Measurements from ENCODE around the gene AQP2.

AQP2 gene

DNA sequence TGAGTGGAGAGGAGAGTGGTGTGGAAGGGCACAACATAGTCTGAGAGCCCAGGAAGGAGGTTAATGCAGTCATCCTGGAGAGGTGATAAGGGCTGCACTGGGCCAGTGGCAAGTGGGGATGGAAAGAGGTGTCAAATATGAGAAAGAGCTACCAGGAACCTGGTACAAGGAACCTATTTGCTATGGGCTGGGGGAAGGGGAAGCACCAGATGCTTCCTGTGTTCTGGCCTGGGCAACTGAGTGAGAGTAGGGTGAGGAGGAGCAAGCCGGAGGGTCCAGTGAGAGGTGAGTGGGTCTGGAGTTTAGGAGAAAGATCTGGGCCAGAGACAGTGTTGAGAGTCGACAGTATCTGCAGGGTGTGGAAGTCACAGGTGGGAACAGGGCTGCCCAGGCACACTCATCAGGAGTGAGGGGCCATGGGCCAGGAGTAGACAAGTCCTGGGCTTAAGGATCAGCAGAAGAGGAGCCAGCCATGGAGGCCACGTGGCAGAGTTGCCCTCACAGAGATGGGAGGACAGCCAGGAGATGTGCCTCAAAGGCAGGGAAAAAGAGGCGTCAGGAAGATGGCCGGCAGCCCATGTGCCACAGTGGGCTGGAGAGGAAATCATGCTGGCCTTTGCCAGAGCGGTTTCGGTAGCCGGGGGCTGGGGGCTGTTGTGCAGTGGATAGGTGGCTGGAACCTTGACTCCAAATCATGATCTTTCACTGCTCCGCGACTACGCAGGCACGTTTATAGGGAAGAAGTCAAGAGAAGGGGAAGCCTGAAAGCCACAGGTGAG is 19.3 kb downstream of the AQP2 start:
- Histone ChIP-seq H3K27me3 (no peaks in the 10 kb centered on the region), H3K9me3 (no peaks in the 10 kb centered on the region), H3K36me3 (no peaks in the 10 kb centered on the region), H3K4me3 (ENCODE audit: low read depth, low read length) (no peak overlapping the region), H3K4me1 (peaks cover 27% of the 10 kb centered on the region)
- no peak for DNase-seq
- TF ChIP-seq, protein P1, sequence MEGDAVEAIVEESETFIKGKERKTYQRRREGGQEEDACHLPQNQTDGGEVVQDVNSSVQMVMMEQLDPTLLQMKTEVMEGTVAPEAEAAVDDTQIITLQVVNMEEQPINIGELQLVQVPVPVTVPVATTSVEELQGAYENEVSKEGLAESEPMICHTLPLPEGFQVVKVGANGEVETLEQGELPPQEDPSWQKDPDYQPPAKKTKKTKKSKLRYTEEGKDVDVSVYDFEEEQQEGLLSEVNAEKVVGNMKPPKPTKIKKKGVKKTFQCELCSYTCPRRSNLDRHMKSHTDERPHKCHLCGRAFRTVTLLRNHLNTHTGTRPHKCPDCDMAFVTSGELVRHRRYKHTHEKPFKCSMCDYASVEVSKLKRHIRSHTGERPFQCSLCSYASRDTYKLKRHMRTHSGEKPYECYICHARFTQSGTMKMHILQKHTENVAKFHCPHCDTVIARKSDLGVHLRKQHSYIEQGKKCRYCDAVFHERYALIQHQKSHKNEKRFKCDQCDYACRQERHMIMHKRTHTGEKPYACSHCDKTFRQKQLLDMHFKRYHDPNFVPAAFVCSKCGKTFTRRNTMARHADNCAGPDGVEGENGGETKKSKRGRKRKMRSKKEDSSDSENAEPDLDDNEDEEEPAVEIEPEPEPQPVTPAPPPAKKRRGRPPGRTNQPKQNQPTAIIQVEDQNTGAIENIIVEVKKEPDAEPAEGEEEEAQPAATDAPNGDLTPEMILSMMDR (IDR thresholded peaks at IDR 0.05; ENCODE audit: low read depth, low read length): no peak

DNA sequence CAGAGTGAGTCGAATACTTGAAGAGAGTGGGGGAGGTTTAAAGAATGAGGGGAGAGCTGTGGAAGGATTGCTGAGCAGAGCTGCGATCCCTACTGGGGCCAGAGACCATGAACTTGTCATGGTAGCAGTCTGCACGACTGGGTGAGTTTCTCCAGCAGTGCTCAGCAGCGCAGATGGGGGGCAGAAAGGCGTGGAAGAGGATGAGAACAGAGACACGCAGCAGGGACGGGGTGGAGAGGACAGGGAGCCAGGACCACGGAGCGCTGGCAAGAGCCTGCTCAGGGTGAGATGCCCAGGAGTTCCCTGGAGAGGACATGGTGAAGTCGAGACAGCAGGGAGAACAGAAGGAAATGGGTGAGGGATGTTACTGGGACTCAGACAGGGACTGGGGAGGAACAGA is 20.1 kb downstream of the AQP2 start:
- H3K4me3 ChIP-seq (ENCODE audit: low read depth, low read length): no peak overlapping the region
- H3K9me3 ChIP-seq: no peaks in the 10 kb centered on the region
- TF ChIP-seq, protein P1 (IDR thresholded peaks at IDR 0.05; ENCODE audit: low read depth, low read length): no peak
- H3K36me3 ChIP-seq: no peaks in the 10 kb centered on the region
- DNase-seq: no peak
- H3K27me3 ChIP-seq: no peaks in the 10 kb centered on the region
- H3K4me1 ChIP-seq: peaks cover 35% of the 10 kb centered on the region

DNA sequence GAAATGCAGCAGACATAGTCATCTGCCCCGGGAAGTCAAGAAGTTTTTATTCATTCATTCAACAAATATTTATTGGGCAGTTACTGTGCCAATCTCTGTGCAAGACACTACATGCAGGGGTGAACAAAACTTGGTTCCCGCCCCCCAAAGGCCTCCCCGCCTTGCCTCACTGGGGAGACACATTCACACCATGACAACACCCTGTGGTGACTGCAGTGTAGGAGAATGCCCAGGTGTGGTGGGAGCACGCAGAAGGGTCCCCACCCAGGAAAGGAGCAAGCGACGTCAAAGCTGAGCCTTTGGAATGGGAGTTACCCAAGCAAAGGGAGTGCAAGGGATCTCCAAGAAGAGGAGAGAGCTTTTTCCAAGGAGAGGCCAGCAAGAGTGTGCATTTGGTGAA is 20.6 kb downstream of the AQP2 start:
- Histone ChIP-seq H3K36me3 (no peaks in the 10 kb centered on the region), H3K27me3 (no peaks in the 10 kb centered on the region), H3K4me1 (peaks cover 36% of the 10 kb centered on the region), H3K4me3 (ENCODE audit: low read depth, low read length) (no peak overlapping the region), H3K9me3 (no peaks in the 10 kb centered on the region)
- TF ChIP-seq, protein P1 (IDR thresholded peaks at IDR 0.05; ENCODE audit: low read depth, low read length): no peak
- DNase-seq: no peak

DNA sequence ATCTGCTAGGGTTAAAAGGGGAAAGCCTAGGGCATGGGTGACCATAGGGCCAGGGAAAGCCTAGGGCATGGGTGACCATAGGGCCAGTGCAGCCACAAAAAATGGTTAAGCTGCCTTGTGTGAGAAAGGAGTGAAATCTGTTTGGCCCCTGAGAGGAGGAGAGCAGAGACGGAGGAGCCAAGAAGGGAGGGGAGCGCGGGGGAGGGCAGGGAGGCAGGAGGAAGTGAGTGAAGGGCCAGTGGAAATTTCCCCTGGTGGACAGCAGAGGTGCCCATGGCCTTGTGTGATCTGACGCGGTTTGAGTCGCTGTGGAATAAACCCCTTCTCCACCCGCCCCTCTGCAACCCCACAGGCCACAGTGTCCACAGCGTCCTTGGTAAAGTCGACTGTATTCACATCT is 21.6 kb downstream of the AQP2 start:
- Histone ChIP-seq H3K27me3 (no peaks in the 10 kb centered on the region), H3K9me3 (no peaks in the 10 kb centered on the region), H3K4me1 (peaks cover 32% of the 10 kb centered on the region), H3K36me3 (no peaks in the 10 kb centered on the region), H3K4me3 (ENCODE audit: low read depth, low read length) (no peak overlapping the region)
- TF ChIP-seq, protein P1 (IDR thresholded peaks at IDR 0.05; ENCODE audit: low read depth, low read length): no peak
- no peak for DNase-seq

DNA sequence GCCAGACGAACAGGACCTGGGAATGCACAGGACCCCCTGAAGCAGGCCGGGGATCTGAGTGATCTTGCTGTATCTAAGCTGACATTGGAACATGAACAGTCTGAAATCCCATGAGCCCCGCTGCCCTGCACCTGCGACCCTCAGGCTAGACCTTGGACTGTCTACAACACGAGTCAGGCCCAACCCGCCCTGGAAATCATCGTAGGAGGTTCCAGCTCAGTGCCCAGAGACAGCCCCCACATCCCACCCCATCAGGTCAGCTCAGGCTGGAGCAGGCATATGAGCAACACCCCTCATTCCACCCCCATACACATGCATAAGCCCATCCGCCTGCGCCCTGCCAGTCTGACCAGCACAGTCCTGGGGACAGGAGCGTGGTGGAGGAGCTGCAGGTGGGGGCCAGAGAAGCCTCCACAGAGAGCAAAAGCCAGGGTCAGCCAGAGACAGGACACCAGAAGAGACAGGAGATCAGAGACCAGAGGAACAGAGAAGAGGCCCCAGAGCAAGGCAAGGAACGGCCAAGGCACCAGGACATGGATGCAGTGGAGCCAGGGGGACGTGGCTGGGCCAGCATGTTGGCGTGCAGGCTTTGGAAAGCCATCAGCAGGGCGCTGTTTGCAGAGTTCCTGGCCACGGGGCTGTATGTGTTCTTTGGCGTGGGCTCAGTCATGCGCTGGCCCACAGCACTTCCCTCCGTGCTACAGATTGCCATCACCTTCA is 22.3 kb downstream of the AQP2 start, which contains the start of gene AQP6:
Gene AQP6 (plus strand): TSS at position 307 of the 720 bp plus-strand sequence. CDS start 227 bp downstream, at position 534.
- Histone ChIP-seq H3K4me3 (ENCODE audit: low read depth, low read length) (no peak within 1 kb of the TSS), H3K36me3 (no peaks in the 10 kb centered on the region), H3K4me1 (peaks cover 31% of the 10 kb centered on the region), H3K9me3 (no peaks in the 10 kb centered on the region), H3K27me3 (no peaks in the 10 kb centered on the region)
- no peak for DNase-seq
- TF ChIP-seq, protein P1 (IDR thresholded peaks at IDR 0.05; ENCODE audit: low read depth, low read length): no peak

DNA sequence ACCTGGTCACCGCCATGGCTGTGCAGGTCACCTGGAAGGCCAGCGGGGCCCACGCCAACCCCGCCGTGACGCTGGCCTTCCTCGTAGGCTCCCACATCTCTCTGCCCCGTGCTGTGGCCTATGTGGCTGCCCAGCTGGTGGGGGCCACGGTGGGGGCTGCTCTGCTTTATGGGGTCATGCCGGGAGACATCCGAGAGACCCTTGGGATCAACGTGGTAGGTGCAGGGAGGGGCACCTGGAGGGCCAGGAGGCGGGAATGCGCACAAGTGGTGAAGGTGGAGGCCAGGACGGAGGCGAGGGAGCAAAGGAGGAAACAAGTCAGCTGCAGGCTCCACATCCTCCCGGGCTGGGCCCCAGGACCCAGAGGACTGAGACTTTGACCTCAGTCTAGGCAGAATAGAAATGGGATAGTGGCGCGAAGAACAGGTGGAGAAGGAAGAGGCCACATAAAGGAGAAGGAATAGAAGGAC is 22.9 kb downstream of the AQP2 start:
- DNase-seq: no peak
- Histone ChIP-seq H3K27me3 (no peaks in the 10 kb centered on the region), H3K9me3 (no peaks in the 10 kb centered on the region), H3K4me1 (peaks cover 34% of the 10 kb centered on the region), H3K36me3 (no peaks in the 10 kb centered on the region), H3K4me3 (ENCODE audit: low read depth, low read length) (no peak overlapping the region)
- TF ChIP-seq, protein P1 (IDR thresholded peaks at IDR 0.05; ENCODE audit: low read depth, low read length): no peak
